SK-N-SH treated with all-trans-retinoic acid at 6 μM for 48 hours (cell line): ENCODE data around the gene ACOX3.

Experiments used
- ARNTL ChIP-seq: fragments of 450-650 bp; formaldehyde crosslinking; IDR thresholded peaks from 2 replicates; pipeline ENCODE4 v1.5.0; 2020; ENCODE audit warnings: low read depth, mild to moderate bottlenecking, moderate library complexity, borderline replicate concordance
- BACH2 ChIP-seq: fragments of 250-450 bp; sonication (Bioruptor Pico); IDR thresholded peaks from 2 replicates; pipeline ENCODE4 v1.9.0; 2021; ENCODE audit warnings: mild to moderate bottlenecking, borderline replicate concordance
- PATZ1 ChIP-seq: fragments of 250-450 bp; sonication (Bioruptor Pico); IDR thresholded peaks from 2 replicates; pipeline ENCODE4 v1.8.0; 2020; ENCODE audit warnings: mild to moderate bottlenecking, moderate library complexity, borderline replicate concordance
- ZFP30 ChIP-seq: fragments of 450-650 bp; formaldehyde crosslinking; IDR thresholded peaks from 2 replicates; pipeline ENCODE4 v1.5.0; 2022; ENCODE audit warnings: mild to moderate bottlenecking, moderate library complexity
- ZNF565 ChIP-seq: fragments of 450-650 bp; formaldehyde crosslinking; conservative IDR thresholded peaks from 2 replicates; pipeline ENCODE4 v1.5.0; 2020; ENCODE audit warnings: low read depth, mild to moderate bottlenecking, moderate library complexity

- no peak for TF ChIP-seq BACH2 (CRISPR knock-in tag)
- TF ChIP-seq PATZ1 (CRISPR knock-in tag) = no peak
- no peak for TF ChIP-seq ZNF565 (CRISPR knock-in tag)
- TF ChIP-seq ZFP30 (CRISPR knock-in tag) = no peak
- TF ChIP-seq ARNTL (CRISPR knock-in tag) = no peak
Measured at GRCh38 chr4:8419222-8420041, 21.1 kb downstream of the ACOX3 start.
